GM12874 (cell line): ENCODE data around the gene CTAGE1.

Source experiments
- CTCF ChIP-seq: IDR thresholded peaks from 2 replicates; pipeline ENCODE4 v1.5.1; 2011; ENCODE audit warnings: low read depth, mild to moderate bottlenecking, control low read depth, low read length, moderate library complexity; ENCODE audit not compliant: insufficient read depth

The CTAGE1 gene

DNA sequence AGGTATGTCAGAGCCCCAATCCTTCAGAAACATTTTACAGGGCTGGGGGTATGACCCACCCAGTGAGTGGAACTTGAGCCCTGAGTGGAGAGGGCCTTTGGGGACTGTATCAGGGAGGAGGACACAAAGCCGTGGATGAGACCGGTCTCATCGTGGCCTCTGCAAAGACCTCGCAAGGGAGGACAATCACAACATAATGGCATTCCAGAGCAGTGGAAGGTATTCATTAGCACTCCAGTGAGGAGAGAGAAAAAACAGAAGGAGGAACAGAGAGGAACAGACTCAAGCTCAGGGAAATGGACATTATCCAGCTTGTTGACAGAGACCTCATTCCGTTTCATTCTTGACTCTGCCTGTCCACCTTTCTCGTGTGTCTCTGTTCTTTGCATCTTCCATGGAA is 38.8 kb upstream of the CTAGE1 start:
- no peak for TF ChIP-seq CTCF

DNA sequence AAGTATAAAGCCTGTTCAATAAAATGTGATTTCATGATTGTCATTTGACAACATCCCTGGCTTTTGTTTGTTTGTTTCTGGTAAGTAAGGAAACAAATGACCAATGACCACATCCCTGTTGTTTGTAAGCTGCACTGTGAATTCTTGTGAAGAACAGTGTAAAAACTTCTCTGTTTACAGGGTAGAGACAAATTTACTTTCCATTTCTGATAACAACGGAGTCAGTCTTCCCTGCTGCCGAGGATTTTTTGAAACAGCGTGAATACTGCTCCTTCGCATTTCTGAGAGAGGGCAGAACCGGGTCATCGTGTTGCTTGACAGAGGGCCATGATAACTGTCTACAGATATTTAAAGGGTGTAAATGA is 38.4 kb upstream of the CTAGE1 start:
- TF ChIP-seq CTCF, result no peak

- TF ChIP-seq CTCF, result no peak
These were observed 37.9 kb upstream of the CTAGE1 start for GRCh38 chr18:22455425-22456115.

DNA sequence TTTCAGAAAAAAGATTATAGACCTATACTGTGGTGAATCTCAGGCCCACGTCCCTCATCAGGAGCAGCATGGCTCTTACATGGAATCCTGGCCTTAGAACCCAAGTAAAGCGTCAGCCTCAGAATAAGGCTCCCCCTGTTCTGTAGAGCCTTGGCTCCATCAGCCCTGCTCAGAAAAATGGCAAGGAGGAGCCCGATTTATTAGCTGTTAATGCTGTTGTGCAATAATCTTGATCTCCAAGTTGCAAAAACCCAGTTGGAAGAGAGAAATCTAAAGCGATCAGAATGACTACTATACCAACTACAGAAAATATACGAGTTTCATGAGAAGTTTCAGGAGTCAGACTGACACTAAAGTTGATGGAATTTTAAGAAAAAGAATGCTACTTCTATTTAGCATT is 35.6 kb upstream of the CTAGE1 start:
- no peak for TF ChIP-seq CTCF

DNA sequence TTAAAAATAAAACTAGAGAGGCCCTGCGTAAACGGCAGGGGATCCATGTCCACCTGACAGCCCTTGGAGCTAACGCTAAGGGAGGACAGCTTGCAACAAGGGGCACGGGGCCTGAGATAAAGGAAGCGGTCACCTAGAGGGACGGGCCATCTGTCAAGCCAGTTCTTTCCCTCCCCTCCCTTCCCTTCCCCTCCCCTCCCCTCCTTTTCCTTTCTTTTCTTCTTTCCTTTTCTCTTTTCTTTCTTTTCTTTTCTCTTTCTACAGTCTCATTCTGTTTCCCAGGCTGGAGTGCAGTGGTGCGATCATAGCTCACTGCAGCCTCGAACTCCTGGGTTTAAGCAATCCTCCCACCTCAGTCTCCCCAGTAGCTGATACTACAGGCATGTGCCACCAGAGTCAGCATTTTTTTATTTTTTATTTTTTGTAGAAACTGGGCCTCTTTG is 34.5 kb upstream of the CTAGE1 start:
- no peak for TF ChIP-seq CTCF

- TF ChIP-seq CTCF, result no peak
These were observed 34.1 kb upstream of the CTAGE1 start for GRCh38 chr18:22451796-22452195.

- no peak for TF ChIP-seq CTCF
These were observed 30.5 kb upstream of the CTAGE1 start for GRCh38 chr18:22448238-22448637.
